ENCODE measurements around the gene USF2.

Gene USF2

GRCh38 chr19:35224681-35225571, 43.8 kb upstream of the USF2 start:
- Histone ChIP-seq H2AFZ (ENCODE audit: low read depth, low read length) (no peak overlapping the region), H3K4me2 (ENCODE audit: low read length) (no peak overlapping the region), H3K4me1 (ENCODE audit: low read length) (no peaks in the 10 kb centered on the region), H3K36me3 (replicated peaks; ENCODE audit: low read depth, low read length) (no peaks in the 10 kb centered on the region), H3K27me3 (ENCODE audit: low read depth, low read length) (peaks cover 3% of the 10 kb centered on the region; the same call in 1 of the 2 replicates), H3K4me3 (ENCODE audit: low read length) (no peak overlapping the region), H3K79me2 (ENCODE audit: low read length) (no peaks in the 10 kb centered on the region), H3K9me3 (ENCODE audit: insufficient read depth, low read length) (no peaks in the 10 kb centered on the region), H3K27ac (ENCODE audit: low read length) (no peak overlapping the region), H3K9ac (ENCODE audit: low read length) (no peak overlapping the region), H4K20me1 (ENCODE audit: insufficient read depth, low read length) (no peaks in the 10 kb centered on the region)
- TF ChIP-seq EZH2phosphoT487 (IDR thresholded peaks at IDR 0.05; ENCODE audit: low read depth): no peak

- H3K36me3 ChIP-seq (replicated peaks; ENCODE audit: low read depth, low read length): no peaks in the 10 kb centered on the region
- H4K20me1 ChIP-seq (ENCODE audit: insufficient read depth, low read length): no peaks in the 10 kb centered on the region
- peaks cover 3% of the 10 kb centered on the region; the same call in 1 of the 2 replicates for H3K27me3 ChIP-seq (ENCODE audit: low read depth, low read length)
- H3K27ac ChIP-seq (ENCODE audit: low read length): no peak overlapping the region
- no peak for TF ChIP-seq EZH2phosphoT487 (IDR thresholded peaks at IDR 0.05; ENCODE audit: low read depth)
- no peak overlapping the region for H3K9ac ChIP-seq (ENCODE audit: low read length)
- no peak overlapping the region for H3K4me2 ChIP-seq (ENCODE audit: low read length)
- H3K9me3 ChIP-seq (ENCODE audit: insufficient read depth, low read length): no peaks in the 10 kb centered on the region
- no peaks in the 10 kb centered on the region for H3K79me2 ChIP-seq (ENCODE audit: low read length)
- H3K4me3 ChIP-seq (ENCODE audit: low read length): no peak overlapping the region
- no peak overlapping the region for H2AFZ ChIP-seq (ENCODE audit: low read depth, low read length)
- H3K4me1 ChIP-seq (ENCODE audit: low read length): no peaks in the 10 kb centered on the region
Measured at GRCh38 chr19:35225951-35226350, 42.8 kb upstream of the USF2 start.

- H2AFZ ChIP-seq (ENCODE audit: low read depth, low read length): no peak overlapping the region
- no peaks in the 10 kb centered on the region for H3K36me3 ChIP-seq (replicated peaks; ENCODE audit: low read depth, low read length)
- H3K4me1 ChIP-seq (ENCODE audit: low read length): no peaks in the 10 kb centered on the region
- H3K4me3 ChIP-seq (ENCODE audit: low read length): no peak overlapping the region
- no peaks in the 10 kb centered on the region for H4K20me1 ChIP-seq (ENCODE audit: insufficient read depth, low read length)
- no peaks in the 10 kb centered on the region for H3K79me2 ChIP-seq (ENCODE audit: low read length)
- TF ChIP-seq EZH2phosphoT487 (IDR thresholded peaks at IDR 0.05; ENCODE audit: low read depth) (no peak), CTCF (IDR thresholded peaks at IDR 0.05; ENCODE audit: low read depth, low read length) (no peak)
- H3K27ac ChIP-seq (ENCODE audit: low read length): no peak overlapping the region
- peaks cover 6% of the 10 kb centered on the region; the same call in 1 of the 2 replicates for H3K27me3 ChIP-seq (ENCODE audit: low read depth, low read length)
- no peak overlapping the region for H3K9ac ChIP-seq (ENCODE audit: low read length)
- no peaks in the 10 kb centered on the region for H3K9me3 ChIP-seq (ENCODE audit: insufficient read depth, low read length)
- no peak overlapping the region for H3K4me2 ChIP-seq (ENCODE audit: low read length)
Measured at GRCh38 chr19:35226748-35227147, 42.0 kb upstream of the USF2 start.

GRCh38 chr19:35228177-35228930, 40.4 kb upstream of the USF2 start, which contains the start of gene FAM187B:
TSS of gene FAM187B (minus strand) at chr19:35228739. CDS start at chr19:35228680, 59 bp downstream.
- Histone ChIP-seq H3K4me3 (ENCODE audit: low read length) (no peak within 1 kb of the TSS), H3K4me2 (ENCODE audit: low read length) (no peak within 1 kb of the TSS), H2AFZ (ENCODE audit: low read depth, low read length) (no peak within 1 kb of the TSS), H3K79me2 (ENCODE audit: low read length) (no peaks in the 10 kb centered on the region), H3K27me3 (ENCODE audit: low read depth, low read length) (peaks cover 10% of the 10 kb centered on the region), H3K9ac (ENCODE audit: low read length) (no peak within 1 kb of the TSS), H4K20me1 (ENCODE audit: insufficient read depth, low read length) (no peaks in the 10 kb centered on the region), H3K4me1 (ENCODE audit: low read length) (no peaks in the 10 kb centered on the region), H3K9me3 (ENCODE audit: insufficient read depth, low read length) (no peaks in the 10 kb centered on the region), H3K27ac (ENCODE audit: low read length) (no peak within 1 kb of the TSS), H3K36me3 (replicated peaks; ENCODE audit: low read depth, low read length) (no peaks in the 10 kb centered on the region)
- TF ChIP-seq EZH2phosphoT487 (IDR thresholded peaks at IDR 0.05; ENCODE audit: low read depth) (no peak), CTCF (IDR thresholded peaks at IDR 0.05; ENCODE audit: low read depth, low read length) (no peak)
